Type B pancreatic cell (in vitro differentiated cells): ENCODE measurements around the gene TMED4. TPM values are rescaled to one million over a fixed set of nuclear protein-coding genes. Genes with fewer than 3 reads are reported as not detected.

ENCODE experiments used
- DNase-seq: peaks from one replicate; pipeline ENCODE4 v3.0.0; 2021; ENCODE audit warnings: mixed read lengths; ENCODE audit not compliant: unreplicated experiment; ENCODE audit errors: extremely low spot score
- H3K27ac Mint-ChIP-seq: 2 replicates; pipeline ENCODE4 v1.8.0; 2021; ENCODE audit warnings: mild to moderate bottlenecking, mixed read lengths
- H3K27me3 Mint-ChIP-seq: 2 replicates; pipeline ENCODE4 v1.8.0; 2021; ENCODE audit warnings: mixed read lengths
- H3K36me3 Mint-ChIP-seq: 2 replicates; pipeline ENCODE4 v1.8.0; 2021; ENCODE audit warnings: mixed read lengths
- H3K4me1 Mint-ChIP-seq: one replicate; pipeline ENCODE4 v1.8.0; 2021; ENCODE audit warnings: mixed read lengths; ENCODE audit not compliant: unreplicated experiment
- H3K4me3 Mint-ChIP-seq: 2 replicates; pipeline ENCODE4 v1.8.0; 2021; ENCODE audit warnings: mild to moderate bottlenecking, mixed read lengths
- H3K9me3 Mint-ChIP-seq: 2 replicates; pipeline ENCODE4 v1.8.0; 2021; ENCODE audit warnings: mixed read lengths
- CTCF ChIP-seq: fragments of 200-600 bp; sonication (generic); conservative IDR thresholded peaks from 2 replicates; pipeline ENCODE4 v1.5.0; 2021; ENCODE audit warnings: antibody characterized with exemption, mild to moderate bottlenecking
- total RNA-seq: library from RNA; stranded (reverse); gene quantifications from 2 replicates; pipeline ENCODE4 v1.2.1, GENCODE V29; 2021; ENCODE audit warnings: low replicate concordance

Gene TMED4
- total RNA-seq, 1 donor from 2014 or later: 92.8 TPM

GRCh38 chr7:44538798-44539668, 43.0 kb downstream of the TMED4 start:
- Mint-ChIP-seq H3K27me3 (no peaks in the 10 kb centered on the region), H3K36me3 (no peaks in the 10 kb centered on the region), H3K27ac (no peak overlapping the region), H3K9me3 (peaks cover 2% of the 10 kb centered on the region), H3K4me1 (peaks cover 8% of the 10 kb centered on the region), H3K4me3 (no peak overlapping the region)
- no peak for TF ChIP-seq CTCF
- DNase-seq: no peak

- Mint-ChIP-seq H3K4me3 (peak overlapping the region; percentile 20), H3K36me3 (no peaks in the 10 kb centered on the region), H3K27ac (peak overlapping the region; percentile 58), H3K27me3 (no peaks in the 10 kb centered on the region), H3K9me3 (no peaks in the 10 kb centered on the region), H3K4me1 (peaks cover 8% of the 10 kb centered on the region)
- TF ChIP-seq CTCF: no peak
- no peak for DNase-seq
Measured at GRCh38 chr7:44538093-44538797, 43.8 kb downstream of the TMED4 start.

GRCh38 chr7:44537442-44537841, 44.6 kb downstream of the TMED4 start:
- H3K27ac Mint-ChIP-seq: peak overlapping the region; percentile 58

GRCh38 chr7:44536090-44536489, 45.9 kb downstream of the TMED4 start:
- Mint-ChIP-seq H3K4me3 (no peak overlapping the region), H3K27me3 (no peaks in the 10 kb centered on the region), H3K4me1 (peaks cover 4% of the 10 kb centered on the region), H3K27ac (no peak overlapping the region), H3K36me3 (no peaks in the 10 kb centered on the region), H3K9me3 (no peaks in the 10 kb centered on the region)
- no peak for DNase-seq
- no peak for TF ChIP-seq CTCF

More at GRCh38 chr7:44537442-44537841, 44.6 kb downstream of the TMED4 start:
- Mint-ChIP-seq H3K4me3 (no peak overlapping the region), H3K9me3 (no peaks in the 10 kb centered on the region), H3K36me3 (no peaks in the 10 kb centered on the region), H3K27me3 (no peaks in the 10 kb centered on the region), H3K4me1 (peaks cover 4% of the 10 kb centered on the region)
- TF ChIP-seq CTCF: no peak
- DNase-seq: no peak

GRCh38 chr7:44535348-44536064, 46.5 kb downstream of the TMED4 start:
- no peak for DNase-seq
- Mint-ChIP-seq H3K27me3 (no peaks in the 10 kb centered on the region), H3K4me3 (no peak overlapping the region), H3K36me3 (no peaks in the 10 kb centered on the region), H3K9me3 (no peaks in the 10 kb centered on the region), H3K4me1 (peaks cover 4% of the 10 kb centered on the region), H3K27ac (no peak overlapping the region)
- TF ChIP-seq CTCF: no peak
